Esophagus muscularis mucosa (tissue), 4 donors: ENCODE data around the gene RNF13. TPM values are rescaled to one million over a fixed set of nuclear protein-coding genes. Genes with fewer than 3 reads are reported as not detected.

Source experiments
- DNase-seq: peaks from one replicate; pipeline ENCODE4 v3.0.0-alpha.2; 2017; ENCODE audit errors: extremely low spot score
- H3K27ac ChIP-seq, 4 donors: fragments of 200-600 bp; sonication (generic); replicated peaks in 1 of 4; 1 replicate in 3 of 4; 2 replicates in 1 of 4; pipeline ENCODE4 v1.5.1; 2016 to 2019; ENCODE audit warnings: mild to moderate bottlenecking in 1 of 4
- H3K27me3 ChIP-seq, 4 donors: fragments of 200-600 bp; sonication (generic); one replicate each; pipeline versions ENCODE4 v1.5.1 to v1.6.0; 2016 to 2019
- H3K36me3 ChIP-seq, 4 donors: fragments of 200-600 bp; sonication (generic); one replicate each; pipeline ENCODE4 v1.5.1; 2016 to 2019
- H3K4me1 ChIP-seq, 4 donors: fragments of 200-600 bp; sonication (generic); one replicate each; pipeline ENCODE4 v1.5.1; 2016 to 2019
- H3K4me3 ChIP-seq, 4 donors: fragments of 200-600 bp; sonication (generic); 1 replicate in 2 of 4; 2 replicates in 2 of 4; pipeline ENCODE4 v1.5.1; 2016 to 2019; ENCODE audit warnings: mild to moderate bottlenecking in 4 of 4, moderate library complexity in 1 of 4
- H3K9me3 ChIP-seq, 4 donors: fragments of 200-600 bp; sonication (generic); 1 replicate in 3 of 4; 2 replicates in 1 of 4; pipeline ENCODE4 v1.5.1; 2016 to 2019
- EP300 ChIP-seq: sonication (generic); formaldehyde crosslinking; IDR thresholded peaks from one replicate; pipeline ENCODE4 v1.6.1; 2017; ENCODE audit warnings: antibody characterized with exemption
- POLR2A ChIP-seq: fragments of 450-650 bp; IDR thresholded peaks from one replicate; pipeline ENCODE4 v1.6.1; 2017; ENCODE audit warnings: antibody characterized with exemption, moderate library complexity, mild to moderate bottlenecking, low read depth
- POLR2AphosphoS5 ChIP-seq, 2 donors: sonication (generic); formaldehyde crosslinking; IDR thresholded peaks; one replicate each; pipeline ENCODE4 v1.6.1; 2017; ENCODE audit warnings: antibody characterized with exemption in 2 of 2
- whole genome bisulfite sequencing: methylation state at CpG from one replicate; pipeline ENCODE4 v1.1.5; 2018; 5-methylcytosine and 5-hydroxymethylcytosine counted together
- intact Hi-C: fragments of 100-400 bp; cut with DNase I; formaldehyde crosslinking; loops from one replicate; pipeline ENCODE4 v1.15.1; 2023
- total RNA-seq, 4 donors: library from RNA; depleted of rRNA; stranded (reverse); fragments of >200 nt; gene quantifications; one replicate each; pipeline versions ENCODE4 v1.1.0 to v1.2.1, GENCODE V29; 2016
- TF ChIP-seq, protein P1 (sequence below), 3 experiments: fragments of 200-600 bp in 2 of 3; fragments of 450-650 bp in 1 of 3; sonication (generic) in 2 of 3; IDR thresholded peaks; one replicate each; pipeline ENCODE4 v1.5.1; 2017 to 2019; ENCODE audit warnings: antibody characterized with exemption in 3 of 3, mild to moderate bottlenecking in 2 of 3, moderate library complexity in 1 of 3

RNF13 gene
- total RNA-seq, 4 donors from 2014 or later: 52.9 to 95.1 (median 78.2) TPM

DNA sequence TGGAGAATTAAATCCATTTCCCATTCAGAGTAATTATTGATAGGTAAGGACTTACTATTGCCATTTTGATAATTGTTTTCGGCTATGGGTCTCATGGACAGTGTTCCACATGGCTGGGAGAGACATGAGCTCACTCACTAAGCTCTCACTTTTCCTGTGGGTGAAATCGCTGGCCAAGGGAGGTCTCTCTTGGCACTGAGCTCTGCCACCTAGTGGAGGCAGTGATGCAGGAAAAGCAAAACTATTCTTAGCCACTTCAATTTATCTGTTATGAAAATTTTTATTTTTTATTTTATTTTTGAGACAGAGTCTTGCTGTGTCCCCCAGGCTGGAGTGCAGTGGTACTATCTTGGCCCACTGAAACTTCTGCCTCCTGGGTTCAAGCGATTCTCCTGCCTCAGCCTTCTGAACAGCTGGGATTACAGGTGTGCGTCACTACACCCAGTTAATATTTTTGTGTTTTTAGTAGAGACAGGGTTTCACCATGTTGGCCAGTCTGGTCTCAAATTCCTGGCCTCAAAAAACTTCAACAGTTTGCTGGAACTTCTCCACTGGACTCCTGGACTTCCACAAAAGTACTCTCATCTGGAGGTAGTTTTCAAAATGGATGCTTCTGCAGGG is 4.7 kb upstream of the RNF13 start:
- no peak for DNase-seq
- 32% methylated on average over 4 of the region's 4 CpGs for WGBS
- Histone ChIP-seq H3K4me1 (peaks cover 4 to 18% (median 10%) of the 10 kb centered on the region in 4 donors), H3K36me3 (no peaks in the 10 kb centered on the region), H3K4me3 (no peak overlapping the region), H3K27me3 (no peaks in the 10 kb centered on the region), H3K9me3 (no peaks in the 10 kb centered on the region), H3K27ac (no peak overlapping the region)
- TF ChIP-seq EP300 (no peak), POLR2AphosphoS5 (IDR thresholded peaks at IDR 0.05) (peak in 1 of 2 donors; percentile 48), POLR2A (no peak)
- TF ChIP-seq, protein P1, sequence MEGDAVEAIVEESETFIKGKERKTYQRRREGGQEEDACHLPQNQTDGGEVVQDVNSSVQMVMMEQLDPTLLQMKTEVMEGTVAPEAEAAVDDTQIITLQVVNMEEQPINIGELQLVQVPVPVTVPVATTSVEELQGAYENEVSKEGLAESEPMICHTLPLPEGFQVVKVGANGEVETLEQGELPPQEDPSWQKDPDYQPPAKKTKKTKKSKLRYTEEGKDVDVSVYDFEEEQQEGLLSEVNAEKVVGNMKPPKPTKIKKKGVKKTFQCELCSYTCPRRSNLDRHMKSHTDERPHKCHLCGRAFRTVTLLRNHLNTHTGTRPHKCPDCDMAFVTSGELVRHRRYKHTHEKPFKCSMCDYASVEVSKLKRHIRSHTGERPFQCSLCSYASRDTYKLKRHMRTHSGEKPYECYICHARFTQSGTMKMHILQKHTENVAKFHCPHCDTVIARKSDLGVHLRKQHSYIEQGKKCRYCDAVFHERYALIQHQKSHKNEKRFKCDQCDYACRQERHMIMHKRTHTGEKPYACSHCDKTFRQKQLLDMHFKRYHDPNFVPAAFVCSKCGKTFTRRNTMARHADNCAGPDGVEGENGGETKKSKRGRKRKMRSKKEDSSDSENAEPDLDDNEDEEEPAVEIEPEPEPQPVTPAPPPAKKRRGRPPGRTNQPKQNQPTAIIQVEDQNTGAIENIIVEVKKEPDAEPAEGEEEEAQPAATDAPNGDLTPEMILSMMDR (IDR thresholded peaks at IDR 0.05): peak; percentile 81 to 89 (median 82)
- intact Hi-C loops: loop anchor here (5.0 kb wide), 2 partner anchors 41 to 296 kb away; no protein-coding TSS in a partner anchor

DNA sequence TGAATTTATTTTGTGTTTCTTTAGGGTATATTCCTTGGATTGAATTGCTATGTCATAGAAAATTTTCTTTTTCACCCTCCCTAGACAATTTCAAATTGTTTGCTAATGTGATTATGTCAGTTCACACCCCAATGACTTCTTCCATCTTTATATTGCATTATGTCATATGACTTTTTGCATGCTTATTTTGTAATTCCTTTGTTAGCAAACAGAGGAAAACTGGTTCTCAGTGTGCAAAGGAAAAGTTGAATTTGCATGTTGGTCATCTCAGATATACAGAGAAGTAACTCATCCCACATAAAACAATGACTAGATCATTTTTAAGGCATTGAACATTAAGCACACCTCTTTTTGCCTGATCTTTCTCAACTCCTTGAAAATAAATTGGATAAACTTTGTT is 3.3 kb upstream of the RNF13 start:
- Histone ChIP-seq H3K27ac (no peak overlapping the region), H3K4me1 (peaks cover 9 to 24% (median 17%) of the 10 kb centered on the region in 4 donors), H3K9me3 (no peaks in the 10 kb centered on the region), H3K4me3 (no peak overlapping the region), H3K36me3 (no peaks in the 10 kb centered on the region), H3K27me3 (no peaks in the 10 kb centered on the region)
- DNase-seq: no peak
- no peak for TF ChIP-seq POLR2A
- TF ChIP-seq POLR2AphosphoS5 (IDR thresholded peaks at IDR 0.05): no peak
- TF ChIP-seq, protein P1 (IDR thresholded peaks at IDR 0.05): no peak
- no peak for TF ChIP-seq EP300
- intact Hi-C loops: loop anchor here (5.0 kb wide), 2 partner anchors 42 to 297 kb away; no protein-coding TSS in a partner anchor

DNA sequence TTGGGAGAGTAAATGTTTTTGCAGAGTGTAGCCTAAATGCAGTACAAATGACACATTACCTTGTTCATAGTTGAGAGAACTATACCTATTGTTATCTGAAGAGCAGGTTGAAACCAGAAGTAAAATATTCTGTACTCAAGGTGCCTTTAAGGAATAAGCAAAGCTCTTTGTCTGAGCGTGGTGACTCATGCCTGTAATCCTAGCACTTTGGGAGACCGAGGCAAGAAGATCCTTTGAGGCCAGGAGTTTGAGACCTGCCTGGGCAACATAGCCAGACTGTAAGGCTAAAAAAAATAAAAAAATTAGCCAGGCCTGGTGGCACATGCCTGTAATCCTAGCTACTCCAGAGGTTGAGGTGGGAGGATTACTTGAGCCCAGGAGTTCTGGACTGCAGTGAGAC is 2.2 kb upstream of the RNF13 start:
- H3K36me3 ChIP-seq: no peaks in the 10 kb centered on the region
- H3K27ac ChIP-seq: no peak overlapping the region
- H3K9me3 ChIP-seq: no peaks in the 10 kb centered on the region
- intact Hi-C loops: no loop called here
- TF ChIP-seq, protein P1 (IDR thresholded peaks at IDR 0.05): no peak
- TF ChIP-seq POLR2AphosphoS5 (IDR thresholded peaks at IDR 0.05) (no peak), EP300 (no peak), POLR2A (no peak)
- H3K4me3 ChIP-seq: no peak overlapping the region
- DNase-seq: no peak
- 89% methylated on average over 2 of the region's 2 CpGs for WGBS
- no peaks in the 10 kb centered on the region for H3K27me3 ChIP-seq
- H3K4me1 ChIP-seq: peaks cover 20 to 36% (median 29%) of the 10 kb centered on the region in 4 donors

DNA sequence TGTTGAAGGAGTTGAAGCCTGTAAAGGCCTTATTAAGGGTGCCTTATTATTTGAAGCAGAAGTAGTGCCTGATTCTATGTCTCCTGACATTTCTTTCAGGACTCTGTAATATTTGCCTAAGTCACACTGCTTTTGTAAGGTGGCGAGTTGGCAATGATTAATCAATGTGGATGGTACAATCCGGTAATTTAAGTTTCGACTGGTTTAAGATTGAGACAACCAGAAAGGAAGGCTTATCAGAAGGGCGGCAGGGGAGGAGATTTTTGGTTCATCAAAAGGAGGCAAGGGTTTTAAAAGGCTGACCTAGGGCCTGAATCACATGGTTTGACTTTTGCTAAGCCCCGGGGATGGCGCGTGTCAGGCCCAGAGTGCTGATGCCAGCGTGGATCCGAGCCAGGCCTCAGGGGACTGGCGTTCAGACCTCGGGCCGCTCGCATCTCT is 830 bp upstream of the RNF13 start:
- intact Hi-C loops: no loop called here
- Histone ChIP-seq H3K27me3 (no peaks in the 10 kb centered on the region), H3K36me3 (no peaks in the 10 kb centered on the region), H3K4me1 (peaks cover 34 to 49% (median 42%) of the 10 kb centered on the region in 4 donors), H3K4me3 (peak overlapping the region; percentile 67 to 91 (median 81)), H3K9me3 (no peaks in the 10 kb centered on the region), H3K27ac (peak overlapping the region; percentile 91 to 98 (median 96))
- WGBS: 22% methylated on average over 13 of the region's 13 CpGs
- TF ChIP-seq, protein P1 (IDR thresholded peaks at IDR 0.05): peak in 1 of 3 experiments; percentile 3
- TF ChIP-seq EP300: no peak
- DNase-seq: peak; percentile 95
